GM18519 (cell line): ENCODE data around the gene AKAP11.
"Not testable (repeated sequence)": the region's sequence is repeated elsewhere in the genome, so short reads cannot be mapped to it uniquely, and the experiment has no call there.

Source experiments
- ATAC-seq: cut with Tn5 transposase; IDR thresholded peaks from one replicate; pipeline ENCODE4 v1.9.1; 2021; ENCODE audit warnings: mild to moderate bottlenecking, moderate library complexity; ENCODE audit not compliant: unreplicated experiment, low FRiP score

AKAP11 gene

DNA sequence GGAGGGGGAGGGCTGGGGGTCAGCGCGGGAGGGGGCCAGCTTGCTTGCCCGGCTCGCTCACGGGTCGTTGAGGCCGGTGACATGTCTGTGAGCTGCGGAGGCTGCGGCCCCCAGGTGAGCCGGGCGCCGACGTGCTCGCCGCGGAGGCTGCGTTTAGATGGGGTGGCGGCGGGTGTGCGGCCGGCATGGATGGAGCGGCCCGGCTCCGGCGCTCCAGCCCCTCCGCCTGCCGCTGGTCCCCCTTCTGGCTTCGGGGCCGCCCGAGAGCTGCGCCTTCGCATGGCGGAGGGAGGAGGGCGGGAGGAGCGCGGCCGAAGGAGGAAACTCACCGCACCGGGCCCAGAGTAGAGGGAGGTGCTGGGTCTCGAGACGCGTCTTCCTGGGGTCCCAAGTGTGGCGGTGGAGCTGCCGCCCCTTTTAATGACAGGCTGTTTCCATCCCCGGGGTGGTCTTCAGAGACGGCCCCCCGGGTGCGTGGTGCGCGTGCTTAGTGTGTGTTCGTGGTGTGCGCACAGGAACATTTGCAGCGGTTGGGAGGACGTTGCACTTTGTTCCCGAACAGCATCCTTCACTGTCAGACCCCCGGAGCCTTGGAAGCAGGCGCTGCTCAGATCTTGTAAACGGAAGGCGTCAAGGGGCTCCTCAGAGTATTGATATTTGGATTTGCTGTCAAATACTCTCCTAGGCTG is at the start of gene AKAP11:
AKAP11 (plus strand) TSS at position 38 of the 689 bp plus-strand sequence. CDS start 14,197 bp downstream, outside the sequence.
- peak; percentile 13 for ATAC-seq

DNA sequence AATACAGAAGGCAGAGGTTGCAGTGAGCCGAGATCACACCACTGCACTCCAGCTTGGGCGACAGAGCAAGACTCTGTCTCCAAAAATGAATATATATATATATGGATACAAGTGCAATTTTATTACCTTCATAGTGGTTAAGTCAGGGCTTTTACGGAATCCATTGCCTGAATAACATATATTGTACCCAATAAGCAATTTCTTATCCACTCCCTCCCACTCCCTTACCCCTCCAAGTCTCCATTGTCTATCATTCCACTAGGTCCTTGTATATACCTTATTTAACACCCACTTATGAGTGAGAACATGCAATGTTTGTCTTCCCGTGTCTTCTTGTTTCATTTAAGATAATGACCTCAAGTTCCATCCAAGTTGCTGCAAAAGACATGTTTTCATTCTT is 48.3 kb upstream of the AKAP11 start:
- ATAC-seq = no peak

- no peak for ATAC-seq
Observed at GRCh38 chr13:42225051-42225450, 46.9 kb upstream of the AKAP11 start.

DNA sequence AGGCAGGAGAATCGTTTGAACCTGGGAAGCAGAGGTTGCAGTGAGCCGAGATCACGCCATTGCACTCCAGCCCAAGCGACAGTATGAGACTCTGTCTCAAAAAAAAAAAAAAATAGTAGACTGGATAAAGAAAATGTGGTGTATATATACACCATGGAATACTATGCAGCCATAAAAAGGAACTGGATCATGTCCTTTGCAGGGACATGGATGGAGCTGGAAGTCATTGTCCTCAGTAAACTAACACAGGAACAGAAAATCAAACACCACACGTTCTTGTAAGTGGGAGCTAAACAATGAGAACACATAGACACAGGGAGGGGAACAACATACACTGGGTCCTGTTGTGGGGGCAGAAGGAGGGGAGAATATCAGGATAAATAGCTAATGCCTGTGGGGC is 45.2 kb upstream of the AKAP11 start:
- not testable (repeated sequence) for ATAC-seq

GRCh38 chr13:42228527-42228926 is 43.4 kb upstream of the AKAP11 start:
- ATAC-seq = no peak

- no peak for ATAC-seq
Observed at GRCh38 chr13:42229287-42229686, 42.7 kb upstream of the AKAP11 start.

DNA sequence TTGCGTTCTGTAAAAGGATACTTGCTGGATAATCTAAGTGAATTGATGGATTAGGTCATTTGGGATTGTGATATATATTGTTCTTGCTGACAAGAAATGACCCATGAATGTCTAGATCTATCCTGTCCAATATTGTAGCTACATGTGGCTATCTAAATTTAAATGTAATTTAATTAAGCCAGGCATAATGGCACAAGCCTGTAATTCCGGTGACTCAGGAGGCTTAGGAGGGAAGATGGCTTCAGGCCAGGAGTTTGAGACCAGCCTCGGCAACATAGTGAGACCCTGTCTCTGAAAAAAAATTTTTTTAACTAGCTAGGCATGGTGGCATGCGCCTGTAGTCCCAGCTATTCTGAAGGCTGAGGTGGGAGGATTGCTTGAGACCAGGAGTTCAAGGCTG is 39.3 kb upstream of the AKAP11 start:
- ATAC-seq = no peak

- no peak for ATAC-seq
Observed at GRCh38 chr13:42233726-42234125, 38.2 kb upstream of the AKAP11 start.

GRCh38 chr13:42239161-42239560 is 32.8 kb upstream of the AKAP11 start:
- ATAC-seq = no peak

DNA sequence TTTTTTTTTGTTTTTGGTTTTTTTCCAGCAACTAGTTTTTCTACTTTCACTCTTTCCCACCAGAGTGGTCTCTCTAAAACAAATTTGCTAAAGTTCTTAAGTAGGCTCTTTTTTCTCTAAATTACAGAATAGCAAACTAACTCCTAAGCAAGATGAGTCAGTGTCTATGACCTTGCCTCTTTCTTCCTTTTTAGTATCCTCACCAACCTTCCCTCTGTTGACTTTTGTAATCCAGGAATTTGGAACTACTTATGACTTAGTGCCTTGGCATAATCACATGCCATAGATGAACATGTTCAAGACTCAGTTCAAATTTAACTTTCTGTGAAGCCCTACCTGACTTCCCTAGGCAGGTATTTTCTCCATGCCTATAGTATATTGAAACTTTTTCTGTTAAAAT is 32.3 kb upstream of the AKAP11 start:
- ATAC-seq = no peak

GRCh38 chr13:42246541-42246940 is 25.4 kb upstream of the AKAP11 start:
- no peak for ATAC-seq

GRCh38 chr13:42247883-42248282 is 24.1 kb upstream of the AKAP11 start:
- ATAC-seq = no peak

- no peak for ATAC-seq
Observed at GRCh38 chr13:42255886-42256285, 16.1 kb upstream of the AKAP11 start.

DNA sequence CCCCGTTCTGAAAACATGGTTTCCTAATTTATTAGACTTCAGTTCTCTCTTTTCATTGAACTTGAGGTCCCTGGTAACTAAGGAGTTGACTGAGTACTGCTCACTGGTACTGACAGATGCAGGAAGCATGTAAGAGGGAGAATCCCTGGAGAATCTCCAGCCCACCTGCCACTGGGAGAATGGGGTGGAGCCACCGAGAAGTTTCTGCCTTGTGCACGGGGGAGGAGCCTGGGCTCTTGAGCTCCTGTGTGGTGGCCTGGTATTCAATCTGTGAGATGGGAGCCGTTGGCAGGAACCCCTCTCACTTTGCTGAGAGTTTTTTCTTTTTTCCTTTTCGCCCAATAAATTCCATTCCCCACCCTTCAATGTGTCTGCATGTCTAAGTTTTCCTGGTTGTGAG is 13.2 kb upstream of the AKAP11 start:
- no peak for ATAC-seq

GRCh38 chr13:42259515-42259914 is 12.4 kb upstream of the AKAP11 start:
- no peak for ATAC-seq

DNA sequence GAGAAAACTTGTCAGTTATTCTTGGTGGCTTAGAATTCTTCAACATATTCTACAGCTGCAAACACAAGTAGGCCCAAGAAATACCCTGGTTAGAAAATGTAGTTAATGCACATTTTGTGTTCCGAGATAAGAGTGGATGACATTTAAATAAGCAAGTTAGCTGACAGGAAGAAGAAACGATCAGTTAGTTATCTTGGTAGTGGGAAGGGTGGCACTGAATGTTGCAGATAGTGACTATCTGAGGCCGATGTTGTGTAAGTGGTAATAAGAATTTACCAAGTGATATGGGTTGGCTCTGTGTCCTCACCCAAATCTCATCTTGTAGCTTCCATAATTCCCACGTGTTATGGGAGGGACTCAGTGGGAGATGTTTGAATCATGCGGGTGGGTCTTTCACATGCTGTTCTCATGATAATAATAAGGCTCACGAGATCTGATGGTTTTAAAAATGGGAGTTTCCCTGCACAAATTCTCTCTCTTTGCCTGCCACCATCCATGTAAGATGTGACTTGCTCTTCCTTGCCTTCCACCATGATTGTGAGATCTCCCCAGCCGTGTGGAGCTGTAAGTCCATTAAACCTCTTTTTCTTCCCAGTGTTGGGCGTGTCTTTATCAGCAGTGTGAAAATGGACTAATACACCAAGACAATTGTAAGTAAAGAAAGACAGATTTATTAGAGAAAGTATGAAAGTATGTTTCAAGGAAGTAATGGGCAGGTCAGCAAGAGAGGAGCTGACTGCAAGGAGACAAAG is 10.9 kb upstream of the AKAP11 start:
- no peak for ATAC-seq

DNA sequence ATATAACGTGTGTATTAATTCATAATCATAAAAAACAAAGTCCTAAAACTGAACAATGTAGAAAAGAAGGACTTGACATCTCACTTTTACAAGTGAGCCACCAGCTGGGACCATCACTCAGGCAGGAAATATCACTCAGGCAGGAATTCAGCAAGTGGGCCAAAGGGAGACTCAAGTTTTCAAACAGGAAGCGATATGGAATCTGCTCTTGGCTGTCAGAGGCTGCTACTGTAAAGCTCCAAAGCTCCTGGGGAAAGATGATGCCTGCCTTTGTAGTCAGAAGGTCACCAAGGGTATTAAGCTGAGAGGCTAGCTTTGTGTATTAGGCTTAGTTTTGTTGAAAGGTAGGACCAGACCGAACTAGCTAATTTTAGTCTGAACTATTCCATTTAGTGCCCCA is 5.5 kb upstream of the AKAP11 start:
- no peak for ATAC-seq

DNA sequence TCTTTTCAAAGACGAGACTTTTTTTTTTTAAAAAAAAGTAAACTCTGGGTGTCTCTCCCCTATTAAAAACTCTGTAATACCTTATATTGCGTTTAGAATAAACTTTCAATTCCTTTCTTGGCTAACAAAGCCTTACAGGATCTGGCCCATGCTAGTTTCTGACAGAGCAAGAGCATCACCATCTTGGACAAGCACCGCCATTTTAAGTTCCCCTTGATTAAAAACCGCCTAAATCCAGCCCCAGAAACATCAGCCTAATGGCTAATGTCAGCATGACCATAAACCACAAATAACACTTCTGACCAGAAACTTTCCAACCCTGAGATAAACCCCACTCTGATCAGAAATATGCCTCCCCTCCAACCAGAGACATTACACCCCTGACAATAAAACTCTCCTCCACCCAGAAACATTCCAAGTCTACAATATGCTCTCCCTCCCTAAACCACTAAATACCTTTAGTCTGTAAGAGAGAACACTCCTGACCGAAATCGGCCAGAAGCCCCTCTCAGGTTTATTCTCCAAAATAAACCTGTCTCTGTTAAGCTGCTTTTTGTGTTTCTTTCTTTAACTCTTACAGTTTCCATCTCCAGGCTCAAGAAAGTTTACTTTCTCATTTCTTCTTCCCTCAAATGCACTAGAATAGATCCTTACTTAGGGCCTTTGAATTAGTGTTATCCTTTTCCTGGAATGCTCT is 1.6 kb upstream of the AKAP11 start:
- ATAC-seq = no peak

- ATAC-seq = no peak
Observed at GRCh38 chr13:42270857-42271215, 1.1 kb upstream of the AKAP11 start.

DNA sequence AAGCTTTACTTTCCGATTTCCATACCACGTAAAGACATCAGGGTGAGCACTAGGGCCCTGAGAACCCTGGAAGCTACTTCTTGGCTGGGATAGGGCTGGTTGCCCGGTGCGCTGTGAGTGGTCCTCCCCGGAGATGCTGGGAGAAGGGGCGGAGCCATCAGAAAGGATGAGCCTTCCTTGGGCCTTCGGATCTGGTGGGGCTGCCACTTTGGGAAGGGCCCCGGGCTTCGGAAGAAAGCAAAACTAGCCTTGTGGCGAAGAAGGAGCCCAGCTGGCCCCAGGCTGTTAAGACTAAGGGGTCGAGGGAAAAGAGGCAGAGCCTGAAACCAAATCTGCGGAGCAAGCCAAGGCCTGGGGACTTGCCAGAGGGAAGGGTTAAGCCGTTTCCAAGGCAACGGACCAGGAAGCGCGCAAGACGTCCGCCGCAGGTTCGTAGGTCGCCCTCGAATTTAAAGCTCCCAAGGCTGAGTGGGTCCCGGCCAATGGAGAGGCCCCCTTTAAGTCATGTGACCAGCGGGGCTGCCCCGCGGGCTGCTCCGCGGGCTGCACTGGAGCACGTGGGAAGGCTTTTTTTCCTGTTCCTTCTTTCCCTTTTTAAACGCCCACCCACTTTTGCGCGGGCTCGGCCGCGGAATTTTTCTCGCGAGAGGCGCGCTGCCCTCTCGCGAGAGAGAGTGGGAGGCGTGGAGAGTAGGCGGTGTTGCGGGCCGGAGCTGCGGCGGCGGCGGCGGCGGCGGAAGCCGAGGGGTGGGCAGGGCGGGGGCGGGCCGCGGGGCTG is 426 bp upstream of the AKAP11 start:
- ATAC-seq = peak; percentile 65

DNA sequence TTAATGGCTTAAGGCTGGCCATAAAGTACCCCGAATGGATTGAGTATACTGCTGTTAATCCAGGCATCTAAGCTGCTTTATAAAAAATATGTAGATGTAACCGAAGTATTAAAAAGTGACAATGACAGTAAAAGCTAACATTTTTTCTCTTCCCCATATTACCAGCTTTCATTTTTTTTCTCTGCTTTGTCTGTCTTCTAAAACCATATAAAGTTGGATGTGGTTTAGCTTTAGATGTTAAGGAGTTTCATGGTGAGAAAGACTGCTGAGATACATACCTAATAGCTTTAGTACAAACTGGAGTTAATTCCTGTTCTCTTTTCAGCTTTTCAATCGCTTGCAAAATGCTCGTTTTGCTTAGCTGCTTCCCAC is 838 bp downstream of the AKAP11 start:
- ATAC-seq = no peak
